NT2/D1 (cell line): ENCODE data around the gene CARMIL1.

ENCODE experiments used
- DNase-seq: peaks from one replicate; pipeline ENCODE4 v3.0.0-alpha.2; 2011; ENCODE audit warnings: low read depth, low spot score
- H3K27me3 ChIP-seq: 2 replicates; pipeline ENCODE4 v1.6.0; 2011; ENCODE audit warnings: mild to moderate bottlenecking; ENCODE audit not compliant: insufficient read length, insufficient read depth
- H3K36me3 ChIP-seq: 2 replicates; pipeline ENCODE4 v1.6.1; 2011; ENCODE audit warnings: mild to moderate bottlenecking, low read length, mixed read lengths; ENCODE audit not compliant: insufficient read depth, insufficient read length
- H3K4me1 ChIP-seq: 2 replicates; pipeline ENCODE4 v1.5.1; 2011; ENCODE audit not compliant: insufficient read depth, insufficient read length
- H3K4me3 ChIP-seq: 2 replicates; pipeline ENCODE4 v1.5.1; 2011; ENCODE audit warnings: low read depth; ENCODE audit not compliant: insufficient read length
- H3K9ac ChIP-seq: 2 replicates; pipeline ENCODE4 v1.6.0; 2011; ENCODE audit warnings: low read depth; ENCODE audit not compliant: insufficient read length
- H3K9me3 ChIP-seq: 2 replicates; pipeline ENCODE4 v1.5.1; 2011; ENCODE audit warnings: mild to moderate bottlenecking, low read length; ENCODE audit not compliant: insufficient read depth
- SUZ12 ChIP-seq: IDR thresholded peaks from 2 replicates; pipeline ENCODE4 v1.6.1; 2011; ENCODE audit not compliant: insufficient read length, insufficient read depth; ENCODE audit errors: extremely low read depth
- YY1 ChIP-seq: IDR thresholded peaks from 2 replicates; pipeline ENCODE4 v1.6.1; 2011; ENCODE audit not compliant: insufficient read length, insufficient read depth
- ZNF274 ChIP-seq: IDR thresholded peaks from 2 replicates; pipeline ENCODE4 v1.6.1; 2011; ENCODE audit warnings: mild to moderate bottlenecking, low read depth, low read length

Gene CARMIL1

GRCh38 chr6:25278914-25279747, at the start of gene CARMIL1:
TSS of gene CARMIL1 (plus strand) at chr6:25279374. CDS start at chr6:25279796, 422 bp downstream.
- TF ChIP-seq YY1 (no peak), SUZ12 (no peak), ZNF274 (no peak)
- H3K36me3 ChIP-seq: no peaks in the 10 kb centered on the region
- no peaks in the 10 kb centered on the region for H3K27me3 ChIP-seq
- H3K4me3 ChIP-seq: peak within 1 kb of the TSS; percentile 62
- H3K4me1 ChIP-seq: no peaks in the 10 kb centered on the region
- DNase-seq: peak; percentile 56
- peak within 1 kb of the TSS; percentile 77 for H3K9ac ChIP-seq
- H3K9me3 ChIP-seq: no peaks in the 10 kb centered on the region

- TF ChIP-seq SUZ12 (no peak), ZNF274 (no peak), YY1 (no peak)
- Histone ChIP-seq H3K36me3 (no peaks in the 10 kb centered on the region), H3K9me3 (no peaks in the 10 kb centered on the region), H3K27me3 (no peaks in the 10 kb centered on the region), H3K4me3 (no peak overlapping the region), H3K4me1 (no peaks in the 10 kb centered on the region), H3K9ac (no peak overlapping the region)
- no peak for DNase-seq
Measured at GRCh38 chr6:25229671-25230321, 49.4 kb upstream of the CARMIL1 start.

GRCh38 chr6:25232479-25232878, 46.7 kb upstream of the CARMIL1 start:
- Histone ChIP-seq H3K9ac (no peak overlapping the region), H3K4me3 (no peak overlapping the region), H3K9me3 (no peaks in the 10 kb centered on the region), H3K27me3 (no peaks in the 10 kb centered on the region), H3K36me3 (no peaks in the 10 kb centered on the region), H3K4me1 (no peaks in the 10 kb centered on the region)
- no peak for DNase-seq
- TF ChIP-seq YY1 (no peak), SUZ12 (no peak), ZNF274 (no peak)

GRCh38 chr6:25233226-25233625, 45.9 kb upstream of the CARMIL1 start:
- no peaks in the 10 kb centered on the region for H3K36me3 ChIP-seq
- no peaks in the 10 kb centered on the region for H3K27me3 ChIP-seq
- H3K4me3 ChIP-seq: no peak overlapping the region
- no peak for DNase-seq
- H3K9ac ChIP-seq: no peak overlapping the region
- no peaks in the 10 kb centered on the region for H3K9me3 ChIP-seq
- TF ChIP-seq ZNF274 (no peak), YY1 (no peak), SUZ12 (no peak)
- H3K4me1 ChIP-seq: no peaks in the 10 kb centered on the region

GRCh38 chr6:25237579-25237978, 41.6 kb upstream of the CARMIL1 start:
- H3K9me3 ChIP-seq: no peaks in the 10 kb centered on the region
- H3K4me1 ChIP-seq: no peaks in the 10 kb centered on the region
- no peak overlapping the region for H3K4me3 ChIP-seq
- H3K27me3 ChIP-seq: no peaks in the 10 kb centered on the region
- no peak overlapping the region for H3K9ac ChIP-seq
- TF ChIP-seq SUZ12 (no peak), ZNF274 (no peak), YY1 (no peak)
- DNase-seq: no peak
- H3K36me3 ChIP-seq: no peaks in the 10 kb centered on the region

GRCh38 chr6:25239059-25239458, 40.1 kb upstream of the CARMIL1 start:
- Histone ChIP-seq H3K4me1 (no peaks in the 10 kb centered on the region), H3K4me3 (no peak overlapping the region), H3K9ac (no peak overlapping the region), H3K9me3 (no peaks in the 10 kb centered on the region), H3K36me3 (no peaks in the 10 kb centered on the region), H3K27me3 (no peaks in the 10 kb centered on the region)
- DNase-seq: no peak
- TF ChIP-seq ZNF274 (no peak), SUZ12 (no peak), YY1 (no peak)

- no peak overlapping the region for H3K9ac ChIP-seq
- TF ChIP-seq ZNF274: no peak
- TF ChIP-seq SUZ12: no peak
- TF ChIP-seq YY1: no peak
- no peaks in the 10 kb centered on the region for H3K4me1 ChIP-seq
- no peaks in the 10 kb centered on the region for H3K36me3 ChIP-seq
- H3K4me3 ChIP-seq: no peak overlapping the region
- H3K27me3 ChIP-seq: no peaks in the 10 kb centered on the region
- DNase-seq: no peak
- no peaks in the 10 kb centered on the region for H3K9me3 ChIP-seq
Measured at GRCh38 chr6:25239498-25239897, 39.7 kb upstream of the CARMIL1 start.
